WTC11 (cell line): Measurements from ENCODE around the gene PLK2. TPM values are rescaled to one million over a fixed set of nuclear protein-coding genes. Genes with fewer than 3 reads are reported as not detected.

Source experiments
- ATAC-seq: fragments of 200-7000 bp; cut with Tn5 transposase; 2 replicates; pipeline ENCODE4 v1.10.0; 2021; ENCODE audit warnings: mild to moderate bottlenecking, moderate library complexity
- CTCF ChIA-PET: fragments of 300-600 bp; sonication (Branson Sonifier 250); formaldehyde crosslinking; loops from one replicate; lab custom pipeline; 2021; ENCODE audit warnings: antibody characterized with exemption; lab: Charles Lee
- POLR2A ChIA-PET: fragments of 350-600 bp; sonication (Branson Sonifier 250); formaldehyde crosslinking; loops from one replicate; lab custom pipeline; 2021; ENCODE audit warnings: antibody characterized with exemption; lab: Charles Lee
- DNase-seq: peaks from one replicate; pipeline ENCODE4 v3.0.0; 2021; ENCODE audit warnings: low spot score
- H3K27ac Mint-ChIP-seq: 2 replicates; pipeline ENCODE4 v1.8.0; 2021; ENCODE audit warnings: mixed read lengths
- H3K27me3 Mint-ChIP-seq: 2 replicates; pipeline ENCODE4 v1.8.0; 2021; ENCODE audit warnings: low read depth, mild to moderate bottlenecking, moderate library complexity, mixed read lengths
- H3K36me3 Mint-ChIP-seq: 2 replicates; pipeline ENCODE4 v1.8.0; 2021; ENCODE audit warnings: mixed read lengths
- H3K4me1 Mint-ChIP-seq: 2 replicates; pipeline ENCODE4 v1.8.0; 2022; ENCODE audit warnings: mixed read lengths
- H3K4me3 Mint-ChIP-seq: 2 replicates; pipeline ENCODE4 v1.8.0; 2021; ENCODE audit warnings: mild to moderate bottlenecking, moderate library complexity, mixed read lengths
- H3K9me3 Mint-ChIP-seq: 2 replicates; pipeline ENCODE4 v1.8.0; 2021; ENCODE audit warnings: mixed read lengths
- ESRRA ChIP-seq: sonication (generic); formaldehyde crosslinking; IDR thresholded peaks from 2 replicates; pipeline ENCODE4 v1.8.1; 2022; ENCODE audit warnings: mild to moderate bottlenecking, missing genetic modification reagents, borderline replicate concordance
- FOXJ3 ChIP-seq: sonication (generic); formaldehyde crosslinking; IDR thresholded peaks from 2 replicates; pipeline ENCODE4 v1.9.0; 2021; ENCODE audit warnings: missing genetic modification reagents, mild to moderate bottlenecking, borderline replicate concordance
- FOXK1 ChIP-seq: sonication (generic); formaldehyde crosslinking; IDR thresholded peaks from 2 replicates; pipeline ENCODE4 v1.8.0; 2022; ENCODE audit warnings: mild to moderate bottlenecking, moderate library complexity, missing genetic modification reagents
- GABPB1 ChIP-seq: sonication (generic); formaldehyde crosslinking; IDR thresholded peaks from 2 replicates; pipeline ENCODE4 v1.8.1; 2023; ENCODE audit warnings: mild to moderate bottlenecking, missing genetic modification reagents
- JAZF1 ChIP-seq: fragments of 250-450 bp; sonication (Bioruptor Pico); IDR thresholded peaks from 2 replicates; pipeline ENCODE4 v1.9.0; 2021; ENCODE audit warnings: moderate library complexity, mild to moderate bottlenecking, inconsistent platforms
- NFE2L1 ChIP-seq: sonication (generic); formaldehyde crosslinking; IDR thresholded peaks from 2 replicates; pipeline ENCODE4 v1.8.1; 2023; ENCODE audit warnings: missing genetic modification reagents
- NR1H2 ChIP-seq: sonication (generic); formaldehyde crosslinking; IDR thresholded peaks from 2 replicates; pipeline ENCODE4 v1.9.0; 2021; ENCODE audit warnings: mild to moderate bottlenecking, moderate library complexity, missing genetic modification reagents
- NR2C2 ChIP-seq: sonication (generic); formaldehyde crosslinking; IDR thresholded peaks from 2 replicates; pipeline ENCODE4 v1.8.0; 2022; ENCODE audit warnings: mild to moderate bottlenecking, missing genetic modification reagents
- SMAD3 ChIP-seq: sonication (generic); formaldehyde crosslinking; IDR thresholded peaks from 2 replicates; pipeline ENCODE4 v1.8.0; 2022; ENCODE audit warnings: missing genetic modification reagents, mild to moderate bottlenecking, borderline replicate concordance
- SMAD4 ChIP-seq: sonication (generic); formaldehyde crosslinking; IDR thresholded peaks from 2 replicates; pipeline ENCODE4 v1.8.0; 2022; ENCODE audit warnings: mild to moderate bottlenecking, missing genetic modification reagents
- SOX15 ChIP-seq: fragments of 250-450 bp; sonication (Bioruptor Pico); IDR thresholded peaks from 2 replicates; pipeline ENCODE4 v1.9.0; 2021; ENCODE audit warnings: mild to moderate bottlenecking
- TEAD1 ChIP-seq: sonication (generic); formaldehyde crosslinking; IDR thresholded peaks from 2 replicates; pipeline ENCODE4 v1.8.0; 2022; ENCODE audit warnings: mild to moderate bottlenecking, missing genetic modification reagents
- ZNF138 ChIP-seq: sonication (generic); formaldehyde crosslinking; conservative IDR thresholded peaks from 2 replicates; pipeline ENCODE4 v1.8.1; 2022; ENCODE audit warnings: mild to moderate bottlenecking, moderate library complexity, missing genetic modification reagents
- total RNA-seq: library from RNA; stranded (reverse); gene quantifications from 3 replicates; pipeline ENCODE4 v1.2.3, GENCODE V29; 2021
- TF ChIP-seq, protein P1 (sequence below): sonication (generic); formaldehyde crosslinking; IDR thresholded peaks from 2 replicates; pipeline ENCODE4 v1.8.0; 2022; ENCODE audit warnings: mild to moderate bottlenecking, missing genetic modification reagents
- TF ChIP-seq, protein P2 (sequence below): fragments of 250-450 bp; sonication (Bioruptor Pico); IDR thresholded peaks from 2 replicates; pipeline ENCODE4 v1.8.0; 2021; ENCODE audit warnings: mild to moderate bottlenecking
- TF ChIP-seq, protein P3 (sequence below): fragments of 250-450 bp; sonication (Bioruptor Pico); IDR thresholded peaks from 2 replicates; pipeline ENCODE4 v1.9.0; 2021; ENCODE audit warnings: mild to moderate bottlenecking, borderline replicate concordance
- TF ChIP-seq, protein P4 (sequence below): sonication (generic); formaldehyde crosslinking; IDR thresholded peaks from 2 replicates; pipeline ENCODE4 v1.8.1; 2022; ENCODE audit warnings: low read depth, mild to moderate bottlenecking, moderate library complexity, missing genetic modification reagents, borderline replicate concordance
- TF ChIP-seq, protein P5 (sequence below): sonication (generic); formaldehyde crosslinking; IDR thresholded peaks from 2 replicates; pipeline ENCODE4 v1.8.1; 2023; ENCODE audit warnings: mild to moderate bottlenecking, missing genetic modification reagents, moderate library complexity
- TF ChIP-seq, protein P6 (sequence below): sonication (generic); formaldehyde crosslinking; IDR thresholded peaks from 2 replicates; pipeline ENCODE4 v1.8.1; 2022; ENCODE audit warnings: mild to moderate bottlenecking, missing genetic modification reagents, moderate library complexity, borderline replicate concordance

PLK2 gene
- total RNA-seq, 1 experiment from 2014 or later: 37.1 TPM

DNA sequence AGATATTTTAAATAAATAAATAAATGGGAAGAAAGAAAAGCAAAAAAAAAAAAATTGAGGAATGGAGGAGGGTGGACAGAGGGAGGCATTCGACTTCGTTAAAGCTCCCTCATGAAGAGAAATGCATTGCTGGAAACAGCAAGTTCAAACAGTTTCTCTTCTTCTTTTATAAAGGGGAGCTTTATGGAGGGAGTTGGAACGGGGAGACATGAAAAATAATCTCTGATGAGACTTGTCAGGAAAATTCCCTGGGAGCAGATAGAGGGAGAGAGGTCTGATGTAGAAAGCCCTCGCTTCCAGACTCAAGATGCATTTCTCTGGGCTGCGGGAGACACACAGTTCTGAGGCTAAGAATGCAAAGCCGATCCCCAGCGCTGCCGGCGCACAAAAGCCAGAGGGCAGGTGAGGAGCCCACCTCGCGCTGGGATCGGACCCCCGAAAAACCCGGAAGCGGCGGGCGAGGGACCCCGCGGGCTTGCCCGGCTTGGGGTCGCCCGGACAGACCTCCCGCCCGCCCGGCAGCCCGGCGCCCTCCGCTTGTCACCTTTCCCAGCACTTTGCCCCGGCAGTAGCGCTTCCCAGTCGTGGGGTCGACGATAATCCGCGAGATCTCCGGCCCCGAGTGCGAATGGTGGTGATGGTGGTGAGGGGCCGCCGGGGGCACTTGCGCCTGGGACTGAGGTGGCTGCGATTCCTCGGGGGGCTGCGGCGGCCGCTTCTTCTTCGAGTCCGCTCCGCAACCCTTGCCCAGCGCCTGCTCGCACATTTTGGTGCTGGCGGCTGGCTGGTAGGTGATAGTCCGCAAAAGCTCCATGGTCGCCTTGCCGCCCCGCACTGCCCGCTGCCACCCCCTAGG, 512 bp downstream of the PLK2 start (continued):
- 0 out of 2 replicates have a peak, but pooled peaks have one; percentile 45 for TF ChIP-seq ESRRA (CRISPR knock-in tag)
- no peak for TF ChIP-seq NR1H2 (CRISPR knock-in tag)
- TF ChIP-seq, protein P1, sequence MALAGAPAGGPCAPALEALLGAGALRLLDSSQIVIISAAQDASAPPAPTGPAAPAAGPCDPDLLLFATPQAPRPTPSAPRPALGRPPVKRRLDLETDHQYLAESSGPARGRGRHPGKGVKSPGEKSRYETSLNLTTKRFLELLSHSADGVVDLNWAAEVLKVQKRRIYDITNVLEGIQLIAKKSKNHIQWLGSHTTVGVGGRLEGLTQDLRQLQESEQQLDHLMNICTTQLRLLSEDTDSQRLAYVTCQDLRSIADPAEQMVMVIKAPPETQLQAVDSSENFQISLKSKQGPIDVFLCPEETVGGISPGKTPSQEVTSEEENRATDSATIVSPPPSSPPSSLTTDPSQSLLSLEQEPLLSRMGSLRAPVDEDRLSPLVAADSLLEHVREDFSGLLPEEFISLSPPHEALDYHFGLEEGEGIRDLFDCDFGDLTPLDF (CRISPR knock-in tag): 0 out of 2 replicates have a peak, but pooled peaks have one; percentile 73
- TF ChIP-seq, protein P2, sequence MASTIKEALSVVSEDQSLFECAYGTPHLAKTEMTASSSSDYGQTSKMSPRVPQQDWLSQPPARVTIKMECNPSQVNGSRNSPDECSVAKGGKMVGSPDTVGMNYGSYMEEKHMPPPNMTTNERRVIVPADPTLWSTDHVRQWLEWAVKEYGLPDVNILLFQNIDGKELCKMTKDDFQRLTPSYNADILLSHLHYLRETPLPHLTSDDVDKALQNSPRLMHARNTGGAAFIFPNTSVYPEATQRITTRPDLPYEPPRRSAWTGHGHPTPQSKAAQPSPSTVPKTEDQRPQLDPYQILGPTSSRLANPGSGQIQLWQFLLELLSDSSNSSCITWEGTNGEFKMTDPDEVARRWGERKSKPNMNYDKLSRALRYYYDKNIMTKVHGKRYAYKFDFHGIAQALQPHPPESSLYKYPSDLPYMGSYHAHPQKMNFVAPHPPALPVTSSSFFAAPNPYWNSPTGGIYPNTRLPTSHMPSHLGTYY: no peak
- TF ChIP-seq, protein P3, sequence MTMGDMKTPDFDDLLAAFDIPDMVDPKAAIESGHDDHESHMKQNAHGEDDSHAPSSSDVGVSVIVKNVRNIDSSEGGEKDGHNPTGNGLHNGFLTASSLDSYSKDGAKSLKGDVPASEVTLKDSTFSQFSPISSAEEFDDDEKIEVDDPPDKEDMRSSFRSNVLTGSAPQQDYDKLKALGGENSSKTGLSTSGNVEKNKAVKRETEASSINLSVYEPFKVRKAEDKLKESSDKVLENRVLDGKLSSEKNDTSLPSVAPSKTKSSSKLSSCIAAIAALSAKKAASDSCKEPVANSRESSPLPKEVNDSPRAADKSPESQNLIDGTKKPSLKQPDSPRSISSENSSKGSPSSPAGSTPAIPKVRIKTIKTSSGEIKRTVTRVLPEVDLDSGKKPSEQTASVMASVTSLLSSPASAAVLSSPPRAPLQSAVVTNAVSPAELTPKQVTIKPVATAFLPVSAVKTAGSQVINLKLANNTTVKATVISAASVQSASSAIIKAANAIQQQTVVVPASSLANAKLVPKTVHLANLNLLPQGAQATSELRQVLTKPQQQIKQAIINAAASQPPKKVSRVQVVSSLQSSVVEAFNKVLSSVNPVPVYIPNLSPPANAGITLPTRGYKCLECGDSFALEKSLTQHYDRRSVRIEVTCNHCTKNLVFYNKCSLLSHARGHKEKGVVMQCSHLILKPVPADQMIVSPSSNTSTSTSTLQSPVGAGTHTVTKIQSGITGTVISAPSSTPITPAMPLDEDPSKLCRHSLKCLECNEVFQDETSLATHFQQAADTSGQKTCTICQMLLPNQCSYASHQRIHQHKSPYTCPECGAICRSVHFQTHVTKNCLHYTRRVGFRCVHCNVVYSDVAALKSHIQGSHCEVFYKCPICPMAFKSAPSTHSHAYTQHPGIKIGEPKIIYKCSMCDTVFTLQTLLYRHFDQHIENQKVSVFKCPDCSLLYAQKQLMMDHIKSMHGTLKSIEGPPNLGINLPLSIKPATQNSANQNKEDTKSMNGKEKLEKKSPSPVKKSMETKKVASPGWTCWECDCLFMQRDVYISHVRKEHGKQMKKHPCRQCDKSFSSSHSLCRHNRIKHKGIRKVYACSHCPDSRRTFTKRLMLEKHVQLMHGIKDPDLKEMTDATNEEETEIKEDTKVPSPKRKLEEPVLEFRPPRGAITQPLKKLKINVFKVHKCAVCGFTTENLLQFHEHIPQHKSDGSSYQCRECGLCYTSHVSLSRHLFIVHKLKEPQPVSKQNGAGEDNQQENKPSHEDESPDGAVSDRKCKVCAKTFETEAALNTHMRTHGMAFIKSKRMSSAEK (CRISPR knock-in tag): no peak
- no peak for TF ChIP-seq JAZF1 (CRISPR knock-in tag)
- peak; percentile 15; the same call in 1 of the 2 replicates for TF ChIP-seq NR2C2 (CRISPR knock-in tag)
- TF ChIP-seq, protein P4, sequence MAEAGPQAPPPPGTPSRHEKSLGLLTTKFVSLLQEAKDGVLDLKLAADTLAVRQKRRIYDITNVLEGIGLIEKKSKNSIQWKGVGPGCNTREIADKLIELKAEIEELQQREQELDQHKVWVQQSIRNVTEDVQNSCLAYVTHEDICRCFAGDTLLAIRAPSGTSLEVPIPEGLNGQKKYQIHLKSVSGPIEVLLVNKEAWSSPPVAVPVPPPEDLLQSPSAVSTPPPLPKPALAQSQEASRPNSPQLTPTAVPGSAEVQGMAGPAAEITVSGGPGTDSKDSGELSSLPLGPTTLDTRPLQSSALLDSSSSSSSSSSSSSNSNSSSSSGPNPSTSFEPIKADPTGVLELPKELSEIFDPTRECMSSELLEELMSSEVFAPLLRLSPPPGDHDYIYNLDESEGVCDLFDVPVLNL (CRISPR knock-in tag): no peak

DNA sequence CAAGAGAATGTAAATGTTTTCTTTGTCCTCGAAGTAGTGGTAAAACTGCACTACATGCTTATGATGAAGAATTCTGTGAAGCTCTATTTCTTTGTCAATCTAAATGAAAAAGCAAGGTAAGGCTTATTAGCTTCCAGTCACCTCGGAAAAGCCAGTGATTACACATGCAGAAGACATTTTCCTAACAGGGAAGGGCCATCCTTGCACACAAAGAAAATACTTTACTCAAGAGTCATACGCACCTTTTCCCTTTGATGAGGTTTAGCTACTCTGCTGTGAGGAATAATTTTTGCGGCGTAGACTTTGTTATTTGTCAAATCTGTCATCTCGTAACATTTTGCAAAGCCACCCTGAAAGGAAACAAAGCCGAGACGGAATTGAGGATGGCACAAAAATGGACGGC, 1.1 kb downstream of the PLK2 start:
- ATAC-seq: no peak
- CTCF ChIA-PET: interaction anchor here (1.2 to 4.0 kb wide), 5 partner anchors 199 to 959 kb away, joined by 3 to 36 read pairs (median 5); no protein-coding TSS in a partner anchor
- no peak for DNase-seq
- peak overlapping the region; percentile 85 for H3K4me3 Mint-ChIP-seq
- TF ChIP-seq SMAD3 (CRISPR knock-in tag): no peak
- no peak for TF ChIP-seq FOXJ3 (CRISPR knock-in tag)
- TF ChIP-seq FOXK1 (CRISPR knock-in tag): no peak
- no peak for TF ChIP-seq TEAD1 (CRISPR knock-in tag)
- TF ChIP-seq, protein P5, sequence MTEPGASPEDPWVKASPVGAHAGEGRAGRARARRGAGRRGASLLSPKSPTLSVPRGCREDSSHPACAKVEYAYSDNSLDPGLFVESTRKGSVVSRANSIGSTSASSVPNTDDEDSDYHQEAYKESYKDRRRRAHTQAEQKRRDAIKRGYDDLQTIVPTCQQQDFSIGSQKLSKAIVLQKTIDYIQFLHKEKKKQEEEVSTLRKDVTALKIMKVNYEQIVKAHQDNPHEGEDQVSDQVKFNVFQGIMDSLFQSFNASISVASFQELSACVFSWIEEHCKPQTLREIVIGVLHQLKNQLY (CRISPR knock-in tag): no peak
- no peak for TF ChIP-seq ESRRA (CRISPR knock-in tag)
- no peak for TF ChIP-seq SOX15 (CRISPR knock-in tag)
- TF ChIP-seq, protein P6, sequence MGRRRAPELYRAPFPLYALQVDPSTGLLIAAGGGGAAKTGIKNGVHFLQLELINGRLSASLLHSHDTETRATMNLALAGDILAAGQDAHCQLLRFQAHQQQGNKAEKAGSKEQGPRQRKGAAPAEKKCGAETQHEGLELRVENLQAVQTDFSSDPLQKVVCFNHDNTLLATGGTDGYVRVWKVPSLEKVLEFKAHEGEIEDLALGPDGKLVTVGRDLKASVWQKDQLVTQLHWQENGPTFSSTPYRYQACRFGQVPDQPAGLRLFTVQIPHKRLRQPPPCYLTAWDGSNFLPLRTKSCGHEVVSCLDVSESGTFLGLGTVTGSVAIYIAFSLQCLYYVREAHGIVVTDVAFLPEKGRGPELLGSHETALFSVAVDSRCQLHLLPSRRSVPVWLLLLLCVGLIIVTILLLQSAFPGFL (CRISPR knock-in tag): no peak
- TF ChIP-seq ZNF138 (CRISPR knock-in tag): no peak
- no peak for TF ChIP-seq GABPB1 (CRISPR knock-in tag)
- no peak for TF ChIP-seq SMAD4 (CRISPR knock-in tag)
- no peak for TF ChIP-seq NFE2L1 (CRISPR knock-in tag)
- TF ChIP-seq, all 79 proteins: peak for 0
- Mint-ChIP-seq H3K36me3 (peaks cover 46% of the 10 kb centered on the region), H3K27me3 (peaks cover 2% of the 10 kb centered on the region), H3K4me1 (peaks cover 34% of the 10 kb centered on the region), H3K27ac (no peak overlapping the region), H3K9me3 (no peaks in the 10 kb centered on the region)
- POLR2A ChIA-PET: interaction anchor here (0.7 kb wide), 1 partner anchor 134 kb away, joined by 3 read pairs; no protein-coding TSS in a partner anchor
